NB4 (cell line): Measurements from ENCODE around the gene LRWD1.

ENCODE experiments used
- MAX ChIP-seq: IDR thresholded peaks from 2 replicates; pipeline ENCODE4 v1.6.1; 2011; ENCODE audit warnings: low read depth, low read length
- POLR2A ChIP-seq: IDR thresholded peaks from 2 replicates; pipeline ENCODE4 v1.6.1; 2011; ENCODE audit warnings: mild to moderate bottlenecking; ENCODE audit not compliant: insufficient read length; ENCODE audit errors: extremely low read depth
- TF ChIP-seq, protein P1 (sequence below): IDR thresholded peaks from one replicate; pipeline ENCODE4 v1.5.1; 2012; ENCODE audit warnings: low read depth, low read length

GRCh38 chr7:102460467-102460866 lies 4.3 kb upstream of the LRWD1 start:
- TF ChIP-seq, protein P1, sequence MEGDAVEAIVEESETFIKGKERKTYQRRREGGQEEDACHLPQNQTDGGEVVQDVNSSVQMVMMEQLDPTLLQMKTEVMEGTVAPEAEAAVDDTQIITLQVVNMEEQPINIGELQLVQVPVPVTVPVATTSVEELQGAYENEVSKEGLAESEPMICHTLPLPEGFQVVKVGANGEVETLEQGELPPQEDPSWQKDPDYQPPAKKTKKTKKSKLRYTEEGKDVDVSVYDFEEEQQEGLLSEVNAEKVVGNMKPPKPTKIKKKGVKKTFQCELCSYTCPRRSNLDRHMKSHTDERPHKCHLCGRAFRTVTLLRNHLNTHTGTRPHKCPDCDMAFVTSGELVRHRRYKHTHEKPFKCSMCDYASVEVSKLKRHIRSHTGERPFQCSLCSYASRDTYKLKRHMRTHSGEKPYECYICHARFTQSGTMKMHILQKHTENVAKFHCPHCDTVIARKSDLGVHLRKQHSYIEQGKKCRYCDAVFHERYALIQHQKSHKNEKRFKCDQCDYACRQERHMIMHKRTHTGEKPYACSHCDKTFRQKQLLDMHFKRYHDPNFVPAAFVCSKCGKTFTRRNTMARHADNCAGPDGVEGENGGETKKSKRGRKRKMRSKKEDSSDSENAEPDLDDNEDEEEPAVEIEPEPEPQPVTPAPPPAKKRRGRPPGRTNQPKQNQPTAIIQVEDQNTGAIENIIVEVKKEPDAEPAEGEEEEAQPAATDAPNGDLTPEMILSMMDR, result no peak
- TF ChIP-seq POLR2A, result no peak
- TF ChIP-seq MAX, result no peak
